Prostate gland (tissue), 2 donors: ENCODE data around the gene ACLY. TPM values are rescaled to one million over a fixed set of nuclear protein-coding genes. Genes with fewer than 3 reads are reported as not detected.

Source experiments
- DNase-seq: peaks from one replicate; pipeline ENCODE4 v3.0.0-alpha.2; 2019; ENCODE audit warnings: low spot score
- H3K27ac ChIP-seq, 2 donors: fragments of 200-600 bp; sonication (generic); 2 replicates each; pipeline ENCODE4 v1.5.1; 2017 to 2019
- H3K27me3 ChIP-seq: fragments of 200-600 bp; sonication (generic); replicated peaks from 2 replicates; pipeline ENCODE4 v1.5.1; 2019; ENCODE audit not compliant: insufficient read depth
- H3K36me3 ChIP-seq, 2 donors: fragments of 200-600 bp; sonication (generic); 1 replicate in 1 of 2; 2 replicates in 1 of 2; pipeline versions ENCODE4 v1.5.1 to v1.8.1; 2017 to 2019
- H3K4me1 ChIP-seq: fragments of 200-600 bp; sonication (generic); replicated peaks from 2 replicates; pipeline ENCODE4 v1.5.1; 2019
- H3K4me3 ChIP-seq, 2 donors: fragments of 200-600 bp; sonication (generic); 2 replicates each; pipeline ENCODE4 v1.5.1; 2017 to 2019
- H3K9me3 ChIP-seq: fragments of 200-600 bp; sonication (generic); 2 replicates; pipeline ENCODE4 v1.5.1; 2017
- CTCF ChIP-seq, 4 experiments: fragments of 200-600 bp in 2 of 4; fragments of 450-650 bp in 2 of 4; sonication (generic) in 2 of 4; IDR thresholded peaks; 1 replicate in 3 of 4; 2 replicates in 1 of 4; pipeline ENCODE4 v1.5.1; 2016 to 2019; ENCODE audit warnings: antibody characterized with exemption in 4 of 4, mild to moderate bottlenecking in 2 of 4, moderate library complexity in 2 of 4
- POLR2A ChIP-seq: fragments of 450-650 bp; IDR thresholded peaks from one replicate; pipeline ENCODE4 v1.6.1; 2016; ENCODE audit warnings: antibody characterized with exemption, mild to moderate bottlenecking
- POLR2AphosphoS5 ChIP-seq: sonication (generic); formaldehyde crosslinking; IDR thresholded peaks from one replicate; pipeline ENCODE4 v1.6.1; 2017; ENCODE audit warnings: antibody characterized with exemption
- WGBS: methylation state at CpG from one replicate; pipeline ENCODE4 v1.1.5; 2018; 5-methylcytosine and 5-hydroxymethylcytosine counted together
- intact Hi-C: fragments of 100-400 bp; cut with DNase I; formaldehyde crosslinking; loops from one replicate; pipeline ENCODE4 v1.14.2; 2022
- total RNA-seq, 2 donors: library from RNA; depleted of rRNA; stranded (reverse); fragments of >200 nt; gene quantifications; one replicate each; pipeline ENCODE4 v1.1.0, GENCODE V29; 2016

The ACLY gene
- total RNA-seq, 2 donors from 2014 or later = 114 to 203 TPM

- H3K4me1 ChIP-seq = no peaks in the 10 kb centered on the region
- no peaks in the 10 kb centered on the region for H3K27me3 ChIP-seq
- no peak overlapping the region for H3K4me3 ChIP-seq
- TF ChIP-seq POLR2AphosphoS5 = no peak
- TF ChIP-seq POLR2A = no peak
- no peak for TF ChIP-seq CTCF (IDR thresholded peaks at IDR 0.05)
- WGBS = 83% methylated on average over 11 of the region's 11 CpGs
- no peaks in the 10 kb centered on the region for H3K9me3 ChIP-seq
- intact Hi-C loops = no loop called here
- H3K27ac ChIP-seq = no peak overlapping the region
- no peak for DNase-seq
- no peaks in the 10 kb centered on the region for H3K36me3 ChIP-seq
Measured at GRCh38 chr17:41948762-41949460, 30.2 kb upstream of the ACLY start.

- intact Hi-C loops = no loop called here
- Histone ChIP-seq H3K4me3 (no peak overlapping the region), H3K36me3 (no peaks in the 10 kb centered on the region), H3K27me3 (no peaks in the 10 kb centered on the region), H3K9me3 (no peaks in the 10 kb centered on the region), H3K27ac (no peak overlapping the region), H3K4me1 (no peaks in the 10 kb centered on the region)
- 84% methylated on average over 3 of the region's 3 CpGs for WGBS
- TF ChIP-seq CTCF (IDR thresholded peaks at IDR 0.05) (no peak), POLR2AphosphoS5 (no peak), POLR2A (no peak)
- DNase-seq = no peak
Measured at GRCh38 chr17:41944943-41945342, 26.2 kb upstream of the ACLY start.

DNA sequence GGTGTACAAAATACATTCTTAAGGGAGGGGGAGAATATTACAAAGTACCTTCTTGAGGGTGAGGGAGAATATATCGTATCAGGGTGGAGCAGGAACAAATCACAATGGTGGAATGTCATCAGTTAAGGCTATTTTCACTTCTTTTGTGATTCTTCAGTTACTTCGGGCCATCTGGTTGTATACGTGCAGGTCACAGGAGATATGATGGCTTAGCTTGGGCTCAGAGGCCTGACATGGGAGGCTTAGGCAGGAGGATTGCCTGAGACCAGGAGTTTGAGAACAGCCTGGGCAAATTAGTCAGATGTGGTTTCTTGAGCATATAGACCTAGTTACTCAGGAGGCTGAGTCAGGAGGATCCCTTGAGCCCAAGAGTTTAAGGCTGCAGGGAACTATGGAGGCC, 24.7 kb upstream of the ACLY start:
- H3K9me3 ChIP-seq = no peaks in the 10 kb centered on the region
- no peaks in the 10 kb centered on the region for H3K4me1 ChIP-seq
- H3K4me3 ChIP-seq = no peak overlapping the region
- H3K36me3 ChIP-seq = no peaks in the 10 kb centered on the region
- intact Hi-C loops = no loop called here
- no peak for TF ChIP-seq POLR2A
- no peak overlapping the region for H3K27ac ChIP-seq
- WGBS = 91% methylated on average over 3 of the region's 3 CpGs
- no peaks in the 10 kb centered on the region for H3K27me3 ChIP-seq
- DNase-seq = no peak

DNA sequence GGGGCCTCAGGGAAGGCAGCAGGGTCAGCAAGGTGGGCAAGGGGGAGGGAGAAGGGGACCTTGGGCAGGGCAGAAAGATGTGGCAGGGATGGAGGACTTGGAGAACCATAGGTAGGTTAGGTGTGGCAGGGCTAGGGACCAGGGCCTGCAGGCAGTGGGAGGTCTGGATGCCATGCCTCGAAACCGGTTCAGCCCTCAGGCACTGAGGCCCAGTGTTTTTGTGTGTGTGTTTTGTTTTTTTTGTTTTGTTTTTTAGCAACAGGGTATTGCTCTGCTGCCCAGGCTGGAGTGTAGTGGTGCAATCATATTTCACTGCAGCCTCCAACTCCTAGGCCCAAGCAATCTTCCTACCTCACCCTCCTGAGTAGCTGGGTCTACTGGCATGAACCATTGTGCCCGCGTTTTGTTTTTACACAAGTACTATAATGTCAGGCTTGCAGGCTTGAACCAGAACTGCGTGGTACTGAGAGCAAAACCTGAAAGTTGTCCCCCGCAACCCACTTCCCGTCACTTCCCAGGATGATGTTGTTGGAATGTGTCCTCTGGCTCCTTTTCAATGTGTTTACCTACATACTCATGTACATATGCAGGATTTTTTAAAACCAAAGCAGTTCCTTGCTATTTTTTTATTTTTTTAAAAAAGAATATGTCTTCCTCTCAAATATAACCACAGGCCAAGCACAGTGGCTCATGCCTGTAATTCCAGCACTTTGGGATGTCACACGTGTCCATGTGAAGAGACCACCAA, 24.0 kb upstream of the ACLY start:
- DNase-seq = no peak
- Histone ChIP-seq H3K9me3 (no peaks in the 10 kb centered on the region), H3K27me3 (no peaks in the 10 kb centered on the region), H3K4me1 (no peaks in the 10 kb centered on the region), H3K36me3 (no peaks in the 10 kb centered on the region), H3K4me3 (no peak overlapping the region), H3K27ac (no peak overlapping the region)
- TF ChIP-seq POLR2AphosphoS5 = no peak
- TF ChIP-seq CTCF (IDR thresholded peaks at IDR 0.05) = no peak
- no peak for TF ChIP-seq POLR2A
- WGBS = 93% methylated on average over 8 of the region's 8 CpGs
- intact Hi-C loops = no loop called here

- H3K27me3 ChIP-seq = no peaks in the 10 kb centered on the region
Measured at GRCh38 chr17:41941168-41941567, 22.4 kb upstream of the ACLY start.

More at GRCh38 chr17:41941168-41941567, 22.4 kb upstream of the ACLY start:
- Histone ChIP-seq H3K9me3 (no peaks in the 10 kb centered on the region), H3K4me1 (no peaks in the 10 kb centered on the region), H3K4me3 (no peak overlapping the region), H3K36me3 (no peaks in the 10 kb centered on the region), H3K27ac (no peak overlapping the region)
- over 99% methylated on average over 5 of the region's 5 CpGs for WGBS
- TF ChIP-seq CTCF (IDR thresholded peaks at IDR 0.05) = no peak
- TF ChIP-seq POLR2AphosphoS5 = no peak
- TF ChIP-seq POLR2A = no peak
- intact Hi-C loops = no loop called here
- no peak for DNase-seq
